Nephron (organoid): ENCODE results near the gene NPS.

Experiments used
- H3K27ac Mint-ChIP-seq, 3 experiments: 2 replicates each; pipeline ENCODE4 v1.8.0; 2020; ENCODE audit warnings: mixed read lengths in 3 of 3, mild to moderate bottlenecking in 2 of 3, moderate library complexity in 1 of 3
- H3K27me3 Mint-ChIP-seq: 2 replicates; pipeline ENCODE4 v1.8.0; 2021; ENCODE audit warnings: low read depth, mild to moderate bottlenecking, moderate library complexity, mixed read lengths
- H3K36me3 Mint-ChIP-seq: 2 replicates; pipeline ENCODE4 v1.8.0; 2020; ENCODE audit warnings: low read depth, mixed read lengths
- H3K4me1 Mint-ChIP-seq: 2 replicates; pipeline ENCODE4 v1.8.0; 2020; ENCODE audit warnings: mixed read lengths
- H3K4me3 Mint-ChIP-seq, 3 experiments: 2 replicates each; pipeline ENCODE4 v1.8.0; 2020; ENCODE audit warnings: mild to moderate bottlenecking in 3 of 3, mixed read lengths in 3 of 3, moderate library complexity in 2 of 3
- H3K9me3 Mint-ChIP-seq: 2 replicates; pipeline ENCODE4 v1.8.0; 2020; ENCODE audit warnings: mixed read lengths
- CTCF ChIP-seq, 3 experiments: fragments of 200-600 bp; sonication (generic); IDR thresholded peaks; one replicate each; pipeline ENCODE4 v1.5.0; 2021; ENCODE audit warnings: antibody characterized with exemption in 3 of 3; ENCODE audit not compliant: unreplicated experiment in 3 of 3

NPS gene

GRCh38 chr10:127571386-127571785 is 22.3 kb downstream of the NPS start:
- Mint-ChIP-seq H3K27ac (no peak overlapping the region), H3K4me3 (no peak overlapping the region), H3K36me3 (no peaks in the 10 kb centered on the region), H3K4me1 (peaks cover 2% of the 10 kb centered on the region), H3K9me3 (peaks cover 16% of the 10 kb centered on the region), H3K27me3 (peaks cover 11% of the 10 kb centered on the region)
- TF ChIP-seq CTCF (IDR thresholded peaks at IDR 0.05; ENCODE audit: unreplicated experiment in 3 of 3) = no peak

DNA sequence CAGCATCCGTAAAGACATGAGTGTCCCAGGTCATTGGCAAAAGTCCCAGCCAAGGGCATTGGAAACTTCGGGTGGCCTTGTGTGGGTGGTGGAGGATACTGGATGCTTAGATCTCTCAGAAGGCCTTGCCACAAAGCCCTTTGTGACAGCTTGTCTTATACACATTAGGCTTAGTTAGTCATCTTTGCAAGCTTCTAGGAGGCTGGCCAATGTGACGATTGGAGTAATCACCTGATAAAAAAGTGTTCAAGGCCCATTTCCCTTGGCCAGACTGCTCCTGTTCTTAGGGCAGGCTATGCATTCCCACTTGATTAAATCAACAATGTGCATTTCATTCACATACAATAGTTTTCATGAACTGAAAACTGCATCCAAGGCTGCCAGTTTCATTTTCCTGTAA is 26.9 kb downstream of the NPS start:
- no peak overlapping the region for H3K27ac Mint-ChIP-seq
- H3K27me3 Mint-ChIP-seq = peaks cover 8% of the 10 kb centered on the region
- H3K9me3 Mint-ChIP-seq = peaks cover 16% of the 10 kb centered on the region
- no peaks in the 10 kb centered on the region for H3K36me3 Mint-ChIP-seq
- no peak for TF ChIP-seq CTCF (IDR thresholded peaks at IDR 0.05; ENCODE audit: unreplicated experiment in 3 of 3)
- H3K4me3 Mint-ChIP-seq = no peak overlapping the region
- peaks cover 12% of the 10 kb centered on the region for H3K4me1 Mint-ChIP-seq

DNA sequence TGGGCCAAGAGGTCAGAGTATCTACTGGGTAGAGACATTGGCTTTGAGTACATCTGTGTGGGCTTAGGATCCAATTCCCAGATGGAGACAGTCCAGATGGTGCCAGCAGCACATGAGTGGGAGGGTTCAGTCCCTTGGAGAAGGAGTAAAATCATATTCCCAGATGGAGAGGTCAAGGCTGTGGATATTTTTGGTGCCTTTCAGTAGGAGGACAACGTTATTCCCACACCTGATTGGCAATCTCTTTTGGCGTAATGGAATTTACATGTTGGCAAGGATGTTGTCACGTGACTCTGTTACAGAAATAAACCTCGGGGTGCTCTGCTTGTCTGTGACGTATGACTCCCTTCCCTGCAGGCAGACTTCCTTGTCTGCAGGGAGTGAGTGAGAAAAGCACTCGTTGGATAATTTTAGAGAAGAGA is 27.6 kb downstream of the NPS start:
- peaks cover 8% of the 10 kb centered on the region for H3K27me3 Mint-ChIP-seq
- peaks cover 16% of the 10 kb centered on the region for H3K9me3 Mint-ChIP-seq
- no peak overlapping the region for H3K4me3 Mint-ChIP-seq
- no peaks in the 10 kb centered on the region for H3K36me3 Mint-ChIP-seq
- H3K27ac Mint-ChIP-seq = no peak overlapping the region
- no peak for TF ChIP-seq CTCF (IDR thresholded peaks at IDR 0.05; ENCODE audit: unreplicated experiment in 3 of 3)
- peaks cover 12% of the 10 kb centered on the region for H3K4me1 Mint-ChIP-seq

- Mint-ChIP-seq H3K27me3 (peaks cover 8% of the 10 kb centered on the region), H3K4me1 (peaks cover 12% of the 10 kb centered on the region), H3K4me3 (no peak overlapping the region), H3K36me3 (no peaks in the 10 kb centered on the region), H3K27ac (peak overlapping the region in 1 of 3 experiments; percentile 66), H3K9me3 (peaks cover 16% of the 10 kb centered on the region)
- TF ChIP-seq CTCF (IDR thresholded peaks at IDR 0.05; ENCODE audit: unreplicated experiment in 3 of 3) = peak in 1 of 3 experiments; percentile 41
Observed at GRCh38 chr10:127577376-127578258, 28.5 kb downstream of the NPS start.

GRCh38 chr10:127578259-127578960 is 29.3 kb downstream of the NPS start:
- no peak overlapping the region for H3K4me3 Mint-ChIP-seq
- peaks cover 8% of the 10 kb centered on the region for H3K27me3 Mint-ChIP-seq
- H3K4me1 Mint-ChIP-seq = peaks cover 12% of the 10 kb centered on the region
- peak overlapping the region in 1 of 3 experiments; percentile 66 for H3K27ac Mint-ChIP-seq
- TF ChIP-seq CTCF (IDR thresholded peaks at IDR 0.05; ENCODE audit: unreplicated experiment in 3 of 3) = no peak
- H3K9me3 Mint-ChIP-seq = peaks cover 9% of the 10 kb centered on the region
- H3K36me3 Mint-ChIP-seq = no peaks in the 10 kb centered on the region
